Activated CD4-positive, alpha-beta T cell treated with anti-CD3 and anti-CD28 coated beads, Interleukin-2, amount 50 U/mL, for 16 hours (primary cell): Measurements from ENCODE around the gene CTSD.

Experiments used
- DNase-seq: peaks from one replicate; pipeline ENCODE4 v3.0.0-alpha.2; 2020

CTSD gene

GRCh38 chr11:1743585-1744136 lies 20.1 kb downstream of the CTSD start:
- DNase-seq: no peak

GRCh38 chr11:1742869-1743584 lies 20.7 kb downstream of the CTSD start:
- no peak for DNase-seq

- DNase-seq: no peak
Observed at GRCh38 chr11:1742371-1742770, 21.4 kb downstream of the CTSD start.

- no peak for DNase-seq
Observed at GRCh38 chr11:1741741-1742140, 22.0 kb downstream of the CTSD start.

- no peak for DNase-seq
Observed at GRCh38 chr11:1740786-1741530, 22.8 kb downstream of the CTSD start.

- DNase-seq: no peak
Observed at GRCh38 chr11:1739576-1739975, 24.2 kb downstream of the CTSD start.

GRCh38 chr11:1738380-1738779 lies 25.3 kb downstream of the CTSD start:
- no peak for DNase-seq

GRCh38 chr11:1737080-1737757 lies 26.5 kb downstream of the CTSD start:
- no peak for DNase-seq

- DNase-seq: no peak
Observed at GRCh38 chr11:1736447-1736992, 27.2 kb downstream of the CTSD start.

- DNase-seq: no peak
Observed at GRCh38 chr11:1735271-1735670, 28.5 kb downstream of the CTSD start.

GRCh38 chr11:1734641-1735081 lies 29.1 kb downstream of the CTSD start:
- no peak for DNase-seq

GRCh38 chr11:1733716-1734640 lies 29.7 kb downstream of the CTSD start:
- DNase-seq: no peak

- no peak for DNase-seq
Observed at GRCh38 chr11:1733009-1733715, 30.6 kb downstream of the CTSD start.

GRCh38 chr11:1732418-1733008 lies 31.2 kb downstream of the CTSD start:
- DNase-seq: no peak

- DNase-seq: no peak
Observed at GRCh38 chr11:1731451-1732059, 32.2 kb downstream of the CTSD start.

- no peak for DNase-seq
Observed at GRCh38 chr11:1730059-1730629, 33.6 kb downstream of the CTSD start.

- no peak for DNase-seq
Observed at GRCh38 chr11:1729692-1730011, 34.1 kb downstream of the CTSD start.

- DNase-seq: peak; percentile 36
Observed at GRCh38 chr11:1728931-1729691, 34.6 kb downstream of the CTSD start.

GRCh38 chr11:1728301-1728700 lies 35.4 kb downstream of the CTSD start:
- DNase-seq: no peak

GRCh38 chr11:1727861-1728260 lies 35.9 kb downstream of the CTSD start:
- DNase-seq: no peak
